Measurements from ENCODE around the gene PHF20. TPM values are rescaled to one million over a fixed set of nuclear protein-coding genes. Genes with fewer than 3 reads are reported as not detected.

PHF20 gene
- total and polyA plus RNA-seq, 2 donors (not counting 3 experiments of a cell fraction or from before 2014, with no cell fraction given): 25.0 to 45.8 TPM

GRCh38 chr20:35954200-35954906, 182.5 kb downstream of the PHF20 start, which contains the start of gene SCAND1:
Gene SCAND1 (minus strand): TSS chr20:35954502. CDS start chr20:35954284, 218 bp downstream.
- peak within 1 kb of the TSS; percentile 97 for H3K9ac ChIP-seq (replicated peaks; ENCODE audit: extremely low read depth, insufficient read depth, low read length)
- peak; percentile 82 for TF ChIP-seq MYC (IDR thresholded peaks at IDR 0.05; ENCODE audit: low read depth, low read length)
- TF ChIP-seq MAX (IDR thresholded peaks at IDR 0.05; ENCODE audit: insufficient read depth, insufficient read length): peak; percentile 74
- peak; percentile 93 for TF ChIP-seq POLR2AphosphoS5 (IDR thresholded peaks at IDR 0.05; ENCODE audit: insufficient read depth, low read depth, low read length)
- peak; percentile 79 for TF ChIP-seq POLR2A (IDR thresholded peaks at IDR 0.05; ENCODE audit: low read depth, low read length)
- TF ChIP-seq CTCF (IDR thresholded peaks at IDR 0.05; ENCODE audit: extremely low read depth in 1 of 2, insufficient read depth in 1 of 2, low read depth in 1 of 2, low read length in 2 of 2): peak; percentile 99
- TF ChIP-seq GATA2 (IDR thresholded peaks at IDR 0.05; ENCODE audit: insufficient read depth, insufficient read length, low read depth, low read length): no peak
- no peak for TF ChIP-seq EZH2 (IDR thresholded peaks at IDR 0.05; ENCODE audit: borderline replicate concordance, low read depth, low read length, severe bottlenecking)
- peak within 1 kb of the TSS; percentile 88 for H2AFZ ChIP-seq (ENCODE audit: low read depth, low read length)
- H3K36me3 ChIP-seq (ENCODE audit: control insufficient read depth in 2 of 2, extremely low read depth in 1 of 2, insufficient read depth in 2 of 2, low read length in 2 of 2): no peaks in the 10 kb centered on the region
- H3K79me2 ChIP-seq (ENCODE audit: control insufficient read depth, insufficient read depth, low read length): peaks cover 20% of the 10 kb centered on the region
- dilution Hi-C loops (cut with MboI; ENCODE audit: extremely low pct_ligation_motif_present, low sequenced_read_pairs): no loop called here
- H3K9me1 ChIP-seq (replicated peaks; ENCODE audit: control insufficient read depth, extremely low read depth, insufficient read depth, low read length): no peaks in the 10 kb centered on the region
- H3K4me3 ChIP-seq (replicated peaks in 1 of 3; ENCODE audit: insufficient read depth in 1 of 3, low read depth in 1 of 3, low read length in 3 of 3): peak within 1 kb of the TSS; percentile 39 to 93 (median 82)
- peak within 1 kb of the TSS; percentile 94 for H3K27ac ChIP-seq (ENCODE audit: insufficient read depth, low read depth, low read length)
- H3K27me3 ChIP-seq (ENCODE audit: control insufficient read depth in 2 of 2, insufficient read depth in 2 of 2, low read length in 2 of 2): no peaks in the 10 kb centered on the region
- no TSS peak for BruUV-seq (replicated peaks)
- H3K4me2 ChIP-seq (ENCODE audit: insufficient read depth, low read length): peak within 1 kb of the TSS; percentile 92
- ChIA-PET POLR2A (interaction anchor here (0.6 to 1.5 kb wide), 6 partner anchors 12 to 518 kb away, joined by 3 to 6 read pairs (median 4); partner anchors contain the start of genes PHF20 and RBM39), CTCF (interaction anchor here (0.6 to 3.9 kb wide), 46 partner anchors 9 to 353 kb away, joined by 3 to 38 read pairs (median 4); partner anchors contain the start of genes PHF20, RBM39 and ROMO1)
- H3K4me1 ChIP-seq (ENCODE audit: control insufficient read depth, extremely low read depth, insufficient read depth, low read length): peaks cover 17% of the 10 kb centered on the region
- intact Hi-C loops (cut with micrococcal nuclease): loop anchor here (1.0 to 5.0 kb wide), 3 partner anchors 110 to 337 kb away; partner anchors contain the start of gene SPAG4
- DNase-seq (ENCODE audit: low read depth, low spot score) (peak; percentile 98), FAIRE-seq (peak; percentile 90)
- H3K9me3 ChIP-seq (replicated peaks; ENCODE audit: control insufficient read depth, insufficient read depth, low read length): no peaks in the 10 kb centered on the region
- no peaks in the 10 kb centered on the region for H4K20me1 ChIP-seq (replicated peaks; ENCODE audit: control insufficient read depth, extremely low read depth, insufficient read depth, low read length)
